ENCODE measurements around the gene DEFB124. TPM values are rescaled to one million over a fixed set of nuclear protein-coding genes. Genes with fewer than 3 reads are reported as not detected.
"Not testable (repeated sequence)": the region's sequence is repeated elsewhere in the genome, so short reads cannot be mapped to it uniquely, and the experiment has no call there.

The DEFB124 gene
- total RNA-seq: not detected in 3 replicates

GRCh38 chr20:31474758-31475427 lies at the start of gene DEFB124, which contains the start of gene REM1:
DEFB124 (minus strand) TSS chr20:31475127; CDS start chr20:31473013, 2,114 bp downstream.
REM1 (plus strand) TSS chr20:31475288; CDS start chr20:31476446, 1,158 bp downstream.
- H3K9me3 Mint-ChIP-seq: peaks cover 45% of the 10 kb centered on the region
- H3K27ac Mint-ChIP-seq: no peak within 1 kb of the TSS
- H3K4me1 Mint-ChIP-seq: no peaks in the 10 kb centered on the region
- no peak for TF ChIP-seq CTCF (IDR thresholded peaks at IDR 0.05; ENCODE audit: unreplicated experiment)
- no peak for DNase-seq (ENCODE audit: low spot score in 2 of 2, unreplicated experiment in 2 of 2)
- H3K27me3 Mint-ChIP-seq (ENCODE audit: low read depth): no peaks in the 10 kb centered on the region
- peaks cover 3% of the 10 kb centered on the region for H3K36me3 Mint-ChIP-seq
- no peak within 1 kb of the TSS for H3K4me3 Mint-ChIP-seq

GRCh38 chr20:31523361-31524283 lies 48.7 kb upstream of the DEFB124 start:
- no peak overlapping the region for H3K4me3 Mint-ChIP-seq
- H3K4me1 Mint-ChIP-seq: no peaks in the 10 kb centered on the region
- DNase-seq (ENCODE audit: low spot score in 2 of 2, unreplicated experiment in 2 of 2): no peak
- H3K36me3 Mint-ChIP-seq: peaks cover 16% of the 10 kb centered on the region
- H3K9me3 Mint-ChIP-seq: no peaks in the 10 kb centered on the region
- no peaks in the 10 kb centered on the region for H3K27me3 Mint-ChIP-seq (ENCODE audit: low read depth)
- no peak overlapping the region for H3K27ac Mint-ChIP-seq
- TF ChIP-seq CTCF (IDR thresholded peaks at IDR 0.05; ENCODE audit: unreplicated experiment): no peak

- DNase-seq (ENCODE audit: low spot score in 2 of 2, unreplicated experiment in 2 of 2): no peak
- no peak for TF ChIP-seq CTCF (IDR thresholded peaks at IDR 0.05; ENCODE audit: unreplicated experiment)
- Mint-ChIP-seq H3K4me3 (no peak overlapping the region), H3K27ac (no peak overlapping the region), H3K9me3 (no peaks in the 10 kb centered on the region), H3K27me3 (ENCODE audit: low read depth) (no peaks in the 10 kb centered on the region), H3K36me3 (peaks cover 16% of the 10 kb centered on the region), H3K4me1 (no peaks in the 10 kb centered on the region)
Measured at GRCh38 chr20:31522731-31523130, 47.8 kb upstream of the DEFB124 start.

- not testable (repeated sequence) for H3K27me3 Mint-ChIP-seq (ENCODE audit: low read depth); H3K36me3 Mint-ChIP-seq; H3K4me3 Mint-ChIP-seq; H3K4me1 Mint-ChIP-seq; H3K9me3 Mint-ChIP-seq; DNase-seq (ENCODE audit: low spot score in 2 of 2, unreplicated experiment in 2 of 2)
- peak overlapping the region; percentile 34 for H3K27ac Mint-ChIP-seq
Measured at GRCh38 chr20:31521267-31521666, 46.3 kb upstream of the DEFB124 start.

GRCh38 chr20:31517373-31517772 lies 42.4 kb upstream of the DEFB124 start:
- no peak overlapping the region for H3K4me3 Mint-ChIP-seq
- DNase-seq (ENCODE audit: low spot score in 2 of 2, unreplicated experiment in 2 of 2): no peak
- no peaks in the 10 kb centered on the region for H3K27me3 Mint-ChIP-seq (ENCODE audit: low read depth)
- H3K36me3 Mint-ChIP-seq: no peaks in the 10 kb centered on the region
- no peaks in the 10 kb centered on the region for H3K9me3 Mint-ChIP-seq
- H3K27ac Mint-ChIP-seq: no peak overlapping the region
- H3K4me1 Mint-ChIP-seq: no peaks in the 10 kb centered on the region
- no peak for TF ChIP-seq CTCF (IDR thresholded peaks at IDR 0.05; ENCODE audit: unreplicated experiment)

- Mint-ChIP-seq H3K27ac (no peak overlapping the region), H3K4me3 (no peak overlapping the region), H3K27me3 (ENCODE audit: low read depth) (no peaks in the 10 kb centered on the region), H3K36me3 (no peaks in the 10 kb centered on the region), H3K4me1 (no peaks in the 10 kb centered on the region), H3K9me3 (no peaks in the 10 kb centered on the region)
- TF ChIP-seq CTCF (IDR thresholded peaks at IDR 0.05; ENCODE audit: unreplicated experiment): no peak
- DNase-seq (ENCODE audit: low spot score in 2 of 2, unreplicated experiment in 2 of 2): no peak
Measured at GRCh38 chr20:31516651-31517050, 41.7 kb upstream of the DEFB124 start.
